ENCODE results near the gene CCNQ. TPM values are rescaled to one million over a fixed set of nuclear protein-coding genes. Genes with fewer than 3 reads are reported as not detected.

Gene CCNQ
- total and polyA plus RNA-seq, 2 donors (not counting 3 experiments of a cell fraction or from before 2014, with no cell fraction given), result 21.3 to 37.0 TPM

- Histone ChIP-seq H3K4me1 (ENCODE audit: control insufficient read depth, extremely low read depth, insufficient read depth, low read length) (no peaks in the 10 kb centered on the region), H4K20me1 (replicated peaks; ENCODE audit: control insufficient read depth, extremely low read depth, insufficient read depth, low read length) (no peaks in the 10 kb centered on the region), H3K27me3 (ENCODE audit: control insufficient read depth in 2 of 2, insufficient read depth in 2 of 2, low read length in 2 of 2) (peaks cover 56 to 57% of the 10 kb centered on the region in 2 experiments), H2AFZ (ENCODE audit: low read depth, low read length) (no peak overlapping the region), H3K9me1 (replicated peaks; ENCODE audit: control insufficient read depth, extremely low read depth, insufficient read depth, low read length) (no peaks in the 10 kb centered on the region), H3K4me2 (ENCODE audit: insufficient read depth, low read length) (no peak overlapping the region), H3K36me3 (ENCODE audit: control insufficient read depth in 2 of 2, extremely low read depth in 1 of 2, insufficient read depth in 2 of 2, low read length in 2 of 2) (no peaks in the 10 kb centered on the region), H3K9me3 (replicated peaks; ENCODE audit: control insufficient read depth, insufficient read depth, low read length) (no peaks in the 10 kb centered on the region), H3K4me3 (replicated peaks in 1 of 3; ENCODE audit: insufficient read depth in 1 of 3, low read depth in 1 of 3, low read length in 3 of 3) (no peak overlapping the region), H3K79me2 (ENCODE audit: control insufficient read depth, insufficient read depth, low read length) (no peaks in the 10 kb centered on the region), H3K27ac (ENCODE audit: insufficient read depth, low read depth, low read length) (no peak overlapping the region), H3K9ac (replicated peaks; ENCODE audit: extremely low read depth, insufficient read depth, low read length) (no peak overlapping the region)
- POLR2A ChIA-PET, result no interaction called here
- dilution Hi-C loops (cut with MboI; ENCODE audit: extremely low pct_ligation_motif_present, low sequenced_read_pairs), result no loop called here
- DNase-seq (ENCODE audit: low read depth, low spot score) (no peak), FAIRE-seq (no peak)
- intact Hi-C loops (cut with micrococcal nuclease), result no loop called here
- no TSS peak for BruUV-seq (replicated peaks)
- CTCF ChIA-PET, result interaction anchor here (0.8 to 1.8 kb wide), 4 partner anchors 13 to 702 kb away, joined by 3 to 10 read pairs (median 6); no protein-coding TSS in a partner anchor
- no peak for TF ChIP-seq FOS (IDR thresholded peaks at IDR 0.05; ENCODE audit: borderline replicate concordance, insufficient read depth, low read length)
- no peak for TF ChIP-seq POLR2AphosphoS5 (IDR thresholded peaks at IDR 0.05; ENCODE audit: insufficient read depth, low read depth, low read length)
- peak; percentile 33 for TF ChIP-seq EZH2 (IDR thresholded peaks at IDR 0.05; ENCODE audit: borderline replicate concordance, low read depth, low read length, severe bottlenecking)
- peak in 1 of 2 donors; percentile 9 for TF ChIP-seq CTCF (IDR thresholded peaks at IDR 0.05; ENCODE audit: extremely low read depth in 1 of 2, insufficient read depth in 1 of 2, low read depth in 1 of 2, low read length in 2 of 2)
These were observed 44.8 kb upstream of the CCNQ start for GRCh38 chrX:153643431-153644351.
